ENCODE data around the gene SLC37A4. TPM values are rescaled to one million over a fixed set of nuclear protein-coding genes. Genes with fewer than 3 reads are reported as not detected.

SLC37A4 gene
- total and polyA plus RNA-seq, 2 of the 13 experiments (the other 11 are each of a cell fraction or from before 2014, with no cell fraction given) = 43.0 to 56.1 TPM

DNA sequence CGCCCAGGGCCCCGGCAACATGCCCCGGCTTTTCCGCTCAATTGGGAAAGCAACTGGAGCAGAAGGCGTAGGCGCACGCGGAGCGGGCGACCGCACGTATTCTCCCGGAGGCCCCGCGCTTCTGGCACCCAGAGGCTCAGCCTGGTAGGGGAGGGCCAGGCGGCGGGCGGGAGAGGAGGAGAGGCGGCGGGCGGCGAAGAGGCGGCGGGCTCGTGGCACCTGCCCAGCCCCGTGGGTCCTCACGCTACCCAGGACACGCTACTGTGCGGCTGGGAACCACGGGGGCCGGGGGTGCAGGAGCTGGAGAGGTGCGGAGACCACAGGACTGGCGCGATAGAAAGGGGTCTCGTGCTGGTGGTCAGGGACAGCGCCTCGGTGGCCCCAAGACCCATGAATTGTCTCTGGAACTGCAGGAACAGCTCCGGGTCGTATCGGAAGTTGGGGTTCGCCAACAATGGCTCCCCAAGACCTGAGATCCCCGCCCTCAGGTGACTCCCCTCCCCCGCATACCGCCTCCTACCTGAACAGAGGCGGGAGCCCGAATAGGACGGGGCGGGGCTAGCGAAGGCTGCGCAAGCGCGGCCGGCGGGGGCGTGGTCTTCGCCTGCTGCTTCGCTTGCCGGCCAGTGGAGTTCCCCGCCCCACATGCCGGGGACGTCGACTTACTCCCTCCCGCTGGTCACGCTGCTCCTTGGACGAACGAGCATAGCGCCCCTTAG lies at the start of gene SLC37A4 (continued):
- TF ChIP-seq, protein P1, sequence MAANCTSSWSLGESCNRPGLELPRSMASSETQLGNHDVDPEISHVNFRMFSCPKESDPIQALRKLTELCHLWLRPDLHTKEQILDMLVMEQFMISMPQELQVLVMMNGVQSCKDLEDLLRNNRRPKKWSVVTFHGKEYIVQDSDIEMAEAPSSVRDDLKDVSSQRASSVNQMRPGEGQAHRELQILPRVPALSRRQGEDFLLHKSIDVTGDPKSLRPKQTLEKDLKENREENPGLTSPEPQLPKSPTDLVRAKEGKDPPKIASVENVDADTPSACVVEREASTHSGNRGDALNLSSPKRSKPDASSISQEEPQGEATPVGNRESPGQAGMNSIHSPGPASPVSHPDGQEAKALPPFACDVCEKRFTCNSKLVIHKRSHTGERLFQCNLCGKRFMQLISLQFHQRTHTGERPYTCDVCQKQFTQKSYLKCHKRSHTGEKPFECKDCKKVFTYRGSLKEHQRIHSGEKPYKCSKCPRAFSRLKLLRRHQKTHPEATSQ (CRISPR knock-in tag; IDR thresholded peaks at IDR 0.05; ENCODE audit: borderline replicate concordance) = 0 out of 2 replicates have a peak, but pooled peaks have one; percentile 46
- TF ChIP-seq NAIF1 (CRISPR knock-in tag; IDR thresholded peaks at IDR 0.05; ENCODE audit: borderline replicate concordance) (peak; percentile 72), ZSCAN22 (CRISPR knock-in tag; IDR thresholded peaks at IDR 0.05) (no peak), HNRNPLL (IDR thresholded peaks at IDR 0.05; ENCODE audit: low read depth, low read length, poor library complexity, severe bottlenecking) (peak; percentile 85), ZNF557 (CRISPR knock-in tag; IDR thresholded peaks at IDR 0.05) (peak; percentile 77; the same call in 1 of the 2 replicates), TAF1 (CRISPR knock-in tag; IDR thresholded peaks at IDR 0.05) (peak; percentile 64), GFI1 (CRISPR knock-in tag; IDR thresholded peaks at IDR 0.05; ENCODE audit: borderline replicate concordance) (no peak; the same call in 1 of the 2 replicates), PHB2 (IDR thresholded peaks at IDR 0.05; ENCODE audit: partially characterized antibody) (no peak), ZNF878 (CRISPR knock-in tag; IDR thresholded peaks at IDR 0.05) (peak; percentile 84; the same call in 1 of the 2 replicates), KDM2A (CRISPR knock-in tag; IDR thresholded peaks at IDR 0.05; ENCODE audit: borderline replicate concordance, low read depth) (peak; percentile 87), WIZ (CRISPR knock-in tag; IDR thresholded peaks at IDR 0.05) (0 out of 2 replicates have a peak, but pooled peaks have one; percentile 24), ZFX (CRISPR knock-in tag; IDR thresholded peaks at IDR 0.05; ENCODE audit: low read depth) (no peak; the same call in 1 of the 2 replicates), ZNF709 (CRISPR knock-in tag; IDR thresholded peaks at IDR 0.05) (peak; percentile 39)
- TF ChIP-seq, protein P2, sequence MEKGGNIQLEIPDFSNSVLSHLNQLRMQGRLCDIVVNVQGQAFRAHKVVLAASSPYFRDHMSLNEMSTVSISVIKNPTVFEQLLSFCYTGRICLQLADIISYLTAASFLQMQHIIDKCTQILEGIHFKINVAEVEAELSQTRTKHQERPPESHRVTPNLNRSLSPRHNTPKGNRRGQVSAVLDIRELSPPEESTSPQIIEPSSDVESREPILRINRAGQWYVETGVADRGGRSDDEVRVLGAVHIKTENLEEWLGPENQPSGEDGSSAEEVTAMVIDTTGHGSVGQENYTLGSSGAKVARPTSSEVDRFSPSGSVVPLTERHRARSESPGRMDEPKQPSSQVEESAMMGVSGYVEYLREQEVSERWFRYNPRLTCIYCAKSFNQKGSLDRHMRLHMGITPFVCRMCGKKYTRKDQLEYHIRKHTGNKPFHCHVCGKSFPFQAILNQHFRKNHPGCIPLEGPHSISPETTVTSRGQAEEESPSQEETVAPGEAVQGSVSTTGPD (CRISPR knock-in tag; IDR thresholded peaks at IDR 0.05) = no peak; the same call in 1 of the 2 replicates
- TF ChIP-seq, protein P3, sequence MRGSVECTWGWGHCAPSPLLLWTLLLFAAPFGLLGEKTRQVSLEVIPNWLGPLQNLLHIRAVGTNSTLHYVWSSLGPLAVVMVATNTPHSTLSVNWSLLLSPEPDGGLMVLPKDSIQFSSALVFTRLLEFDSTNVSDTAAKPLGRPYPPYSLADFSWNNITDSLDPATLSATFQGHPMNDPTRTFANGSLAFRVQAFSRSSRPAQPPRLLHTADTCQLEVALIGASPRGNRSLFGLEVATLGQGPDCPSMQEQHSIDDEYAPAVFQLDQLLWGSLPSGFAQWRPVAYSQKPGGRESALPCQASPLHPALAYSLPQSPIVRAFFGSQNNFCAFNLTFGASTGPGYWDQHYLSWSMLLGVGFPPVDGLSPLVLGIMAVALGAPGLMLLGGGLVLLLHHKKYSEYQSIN (CRISPR knock-in tag; IDR thresholded peaks at IDR 0.05; ENCODE audit: borderline replicate concordance) = no peak
- TF ChIP-seq, protein P4, sequence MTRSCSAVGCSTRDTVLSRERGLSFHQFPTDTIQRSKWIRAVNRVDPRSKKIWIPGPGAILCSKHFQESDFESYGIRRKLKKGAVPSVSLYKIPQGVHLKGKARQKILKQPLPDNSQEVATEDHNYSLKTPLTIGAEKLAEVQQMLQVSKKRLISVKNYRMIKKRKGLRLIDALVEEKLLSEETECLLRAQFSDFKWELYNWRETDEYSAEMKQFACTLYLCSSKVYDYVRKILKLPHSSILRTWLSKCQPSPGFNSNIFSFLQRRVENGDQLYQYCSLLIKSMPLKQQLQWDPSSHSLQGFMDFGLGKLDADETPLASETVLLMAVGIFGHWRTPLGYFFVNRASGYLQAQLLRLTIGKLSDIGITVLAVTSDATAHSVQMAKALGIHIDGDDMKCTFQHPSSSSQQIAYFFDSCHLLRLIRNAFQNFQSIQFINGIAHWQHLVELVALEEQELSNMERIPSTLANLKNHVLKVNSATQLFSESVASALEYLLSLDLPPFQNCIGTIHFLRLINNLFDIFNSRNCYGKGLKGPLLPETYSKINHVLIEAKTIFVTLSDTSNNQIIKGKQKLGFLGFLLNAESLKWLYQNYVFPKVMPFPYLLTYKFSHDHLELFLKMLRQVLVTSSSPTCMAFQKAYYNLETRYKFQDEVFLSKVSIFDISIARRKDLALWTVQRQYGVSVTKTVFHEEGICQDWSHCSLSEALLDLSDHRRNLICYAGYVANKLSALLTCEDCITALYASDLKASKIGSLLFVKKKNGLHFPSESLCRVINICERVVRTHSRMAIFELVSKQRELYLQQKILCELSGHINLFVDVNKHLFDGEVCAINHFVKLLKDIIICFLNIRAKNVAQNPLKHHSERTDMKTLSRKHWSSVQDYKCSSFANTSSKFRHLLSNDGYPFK (CRISPR knock-in tag; IDR thresholded peaks at IDR 0.05; ENCODE audit: borderline replicate concordance) = peak; percentile 57; the same call in 1 of the 2 replicates
- TF ChIP-seq, protein P5, sequence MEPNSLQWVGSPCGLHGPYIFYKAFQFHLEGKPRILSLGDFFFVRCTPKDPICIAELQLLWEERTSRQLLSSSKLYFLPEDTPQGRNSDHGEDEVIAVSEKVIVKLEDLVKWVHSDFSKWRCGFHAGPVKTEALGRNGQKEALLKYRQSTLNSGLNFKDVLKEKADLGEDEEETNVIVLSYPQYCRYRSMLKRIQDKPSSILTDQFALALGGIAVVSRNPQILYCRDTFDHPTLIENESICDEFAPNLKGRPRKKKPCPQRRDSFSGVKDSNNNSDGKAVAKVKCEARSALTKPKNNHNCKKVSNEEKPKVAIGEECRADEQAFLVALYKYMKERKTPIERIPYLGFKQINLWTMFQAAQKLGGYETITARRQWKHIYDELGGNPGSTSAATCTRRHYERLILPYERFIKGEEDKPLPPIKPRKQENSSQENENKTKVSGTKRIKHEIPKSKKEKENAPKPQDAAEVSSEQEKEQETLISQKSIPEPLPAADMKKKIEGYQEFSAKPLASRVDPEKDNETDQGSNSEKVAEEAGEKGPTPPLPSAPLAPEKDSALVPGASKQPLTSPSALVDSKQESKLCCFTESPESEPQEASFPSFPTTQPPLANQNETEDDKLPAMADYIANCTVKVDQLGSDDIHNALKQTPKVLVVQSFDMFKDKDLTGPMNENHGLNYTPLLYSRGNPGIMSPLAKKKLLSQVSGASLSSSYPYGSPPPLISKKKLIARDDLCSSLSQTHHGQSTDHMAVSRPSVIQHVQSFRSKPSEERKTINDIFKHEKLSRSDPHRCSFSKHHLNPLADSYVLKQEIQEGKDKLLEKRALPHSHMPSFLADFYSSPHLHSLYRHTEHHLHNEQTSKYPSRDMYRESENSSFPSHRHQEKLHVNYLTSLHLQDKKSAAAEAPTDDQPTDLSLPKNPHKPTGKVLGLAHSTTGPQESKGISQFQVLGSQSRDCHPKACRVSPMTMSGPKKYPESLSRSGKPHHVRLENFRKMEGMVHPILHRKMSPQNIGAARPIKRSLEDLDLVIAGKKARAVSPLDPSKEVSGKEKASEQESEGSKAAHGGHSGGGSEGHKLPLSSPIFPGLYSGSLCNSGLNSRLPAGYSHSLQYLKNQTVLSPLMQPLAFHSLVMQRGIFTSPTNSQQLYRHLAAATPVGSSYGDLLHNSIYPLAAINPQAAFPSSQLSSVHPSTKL (CRISPR knock-in tag; IDR thresholded peaks at IDR 0.05) = peak; percentile 66

Measured in HepG2 (cell line).